SU-DHL-6 (cell line): ENCODE data around the gene SERBP1.

Experiments used
- CTCF ChIP-seq: fragments of 200-600 bp; sonication (generic); IDR thresholded peaks from one replicate; pipeline ENCODE4 v1.5.1; 2017; ENCODE audit warnings: antibody characterized with exemption, mild to moderate bottlenecking, low read length, moderate library complexity; ENCODE audit not compliant: insufficient read depth, poor library complexity, severe bottlenecking
- EZH2phosphoT487 ChIP-seq: fragments of 200-600 bp; sonication (generic), shearing (Covaris generic); conservative IDR thresholded peaks from 2 replicates; pipeline ENCODE4 v1.6.1; 2018; ENCODE audit warnings: mild to moderate bottlenecking, antibody characterized with exemption, low read length, moderate library complexity, mixed read lengths

GRCh38 chr1:67414574-67414973 lies 15.6 kb downstream of the SERBP1 start:
- no peak for TF ChIP-seq EZH2phosphoT487
- TF ChIP-seq CTCF, result no peak
